Trophoblast cell (in vitro differentiated cells and primary cell): Measurements from ENCODE around the gene COQ4.

Experiments used
- DNase-seq, 2 donors: peaks; one replicate each; pipeline ENCODE4 v3.0.0-alpha.2; 2016
- H2AFZ ChIP-seq: 2 replicates; pipeline ENCODE4 v1.6.1; 2013; ENCODE audit warnings: low read length, moderate library complexity, mild to moderate bottlenecking; ENCODE audit not compliant: insufficient read depth, poor library complexity
- H2AK5ac ChIP-seq: 2 replicates; pipeline ENCODE4 v1.6.1; 2013; ENCODE audit warnings: mild to moderate bottlenecking, low read length
- H2BK120ac ChIP-seq: 2 replicates; pipeline ENCODE4 v1.6.1; 2013; ENCODE audit warnings: low read length, mild to moderate bottlenecking, moderate library complexity; ENCODE audit not compliant: insufficient read depth, poor library complexity
- H2BK12ac ChIP-seq: 2 replicates; pipeline ENCODE4 v1.6.1; 2013; ENCODE audit warnings: mild to moderate bottlenecking, low read length, moderate library complexity
- H2BK5ac ChIP-seq: 2 replicates; pipeline ENCODE4 v1.6.1; 2013; ENCODE audit warnings: low read length, low read depth, moderate library complexity, mild to moderate bottlenecking; ENCODE audit not compliant: poor library complexity
- H3K14ac ChIP-seq: 2 replicates; pipeline ENCODE4 v1.6.1; 2013; ENCODE audit warnings: mild to moderate bottlenecking, low read length
- H3K18ac ChIP-seq: 2 replicates; pipeline ENCODE4 v1.6.1; 2013; ENCODE audit warnings: mild to moderate bottlenecking, low read length
- H3K23ac ChIP-seq: 2 replicates; pipeline ENCODE4 v1.6.1; 2013; ENCODE audit warnings: low read length
- H3K27ac ChIP-seq: 2 replicates; pipeline ENCODE4 v1.5.1; 2013; ENCODE audit warnings: low read depth, mild to moderate bottlenecking, inconsistent platforms, low read length, moderate library complexity
- H3K27me3 ChIP-seq: 2 replicates; pipeline ENCODE4 v1.6.1; 2013; ENCODE audit warnings: inconsistent platforms, mild to moderate bottlenecking, low read length, moderate library complexity; ENCODE audit not compliant: insufficient read depth
- H3K36me3 ChIP-seq, 2 experiments: 1 replicate in 1 of 2; 2 replicates in 1 of 2; pipeline ENCODE4 v1.6.1; 2013; ENCODE audit warnings: low read length in 2 of 2, mild to moderate bottlenecking in 2 of 2, moderate library complexity in 1 of 2; ENCODE audit not compliant: insufficient read depth in 2 of 2, control insufficient read depth in 1 of 2
- H3K4ac ChIP-seq: 2 replicates; pipeline ENCODE4 v1.6.1; 2013; ENCODE audit warnings: low read depth, mild to moderate bottlenecking, low read length, moderate library complexity
- H3K4me1 ChIP-seq, 2 experiments: 1 replicate in 1 of 2; 2 replicates in 1 of 2; pipeline ENCODE4 v1.6.1; 2013; ENCODE audit warnings: low read length in 2 of 2, mild to moderate bottlenecking in 2 of 2, moderate library complexity in 1 of 2; ENCODE audit not compliant: insufficient read depth in 2 of 2, control insufficient read depth in 1 of 2
- H3K4me2 ChIP-seq: 2 replicates; pipeline ENCODE4 v1.6.1; 2013; ENCODE audit warnings: inconsistent platforms, mild to moderate bottlenecking, low read length, moderate library complexity
- H3K4me3 ChIP-seq: 2 replicates; pipeline ENCODE4 v1.5.1; 2013; ENCODE audit warnings: mild to moderate bottlenecking, low read depth, low read length, inconsistent platforms
- H3K79me1 ChIP-seq: one replicate; pipeline ENCODE4 v1.6.1; 2013; ENCODE audit warnings: low read length
- H3K79me2 ChIP-seq: 2 replicates; pipeline ENCODE4 v1.6.1; 2013; ENCODE audit warnings: low read length, mild to moderate bottlenecking; ENCODE audit not compliant: control insufficient read depth, insufficient read depth, poor library complexity
- H3K9ac ChIP-seq: 2 replicates; pipeline ENCODE4 v1.6.1; 2013; ENCODE audit warnings: mild to moderate bottlenecking, low read length
- H3K9me3 ChIP-seq: 2 replicates; pipeline ENCODE4 v1.6.1; 2013; ENCODE audit warnings: low read depth, mild to moderate bottlenecking, control low read depth, inconsistent platforms, low read length; ENCODE audit not compliant: insufficient read depth
- H4K12ac ChIP-seq: 2 replicates; pipeline ENCODE4 v1.6.1; 2013; ENCODE audit warnings: low read depth, mild to moderate bottlenecking, low read length, moderate library complexity
- H4K8ac ChIP-seq: 2 replicates; pipeline ENCODE4 v1.6.1; 2013; ENCODE audit warnings: low read depth, mild to moderate bottlenecking, low read length, moderate library complexity
- H4K91ac ChIP-seq: one replicate; pipeline ENCODE4 v1.6.1; 2013; ENCODE audit warnings: low read depth, mild to moderate bottlenecking, low read length, moderate library complexity
- WGBS: extraction: QIAGEN DNeasy Blood & Tissue Kit; methylation state at CpG from one replicate; pipeline ENCODE4 v1.1.7; 2013; ENCODE audit warnings: missing lambda C conversion rate; ENCODE audit not compliant: insufficient read length, insufficient coverage; ENCODE audit errors: extremely low coverage; 5-methylcytosine and 5-hydroxymethylcytosine counted together

Gene COQ4

GRCh38 chr9:128361986-128362646 is 39.5 kb downstream of the COQ4 start:
- Histone ChIP-seq H2AFZ (peak overlapping the region; percentile 38), H3K79me1 (no peaks in the 10 kb centered on the region), H2BK12ac (no peak overlapping the region), H4K91ac (peak overlapping the region; percentile 28), H3K4me2 (peak overlapping the region; percentile 71), H4K12ac (peak overlapping the region; percentile 21), H3K27ac (no peak overlapping the region), H2BK120ac (no peak overlapping the region), H3K4me3 (peak overlapping the region; percentile 45), H2BK5ac (no peak overlapping the region), H3K27me3 (no peaks in the 10 kb centered on the region), H3K14ac (no peak overlapping the region), H3K36me3 (peaks cover 2 to 12% of the 10 kb centered on the region in 2 experiments), H3K4ac (no peak overlapping the region), H3K4me1 (peaks cover 4 to 11% of the 10 kb centered on the region in 2 experiments), H4K8ac (peak overlapping the region; percentile 19), H3K79me2 (no peaks in the 10 kb centered on the region), H3K23ac (no peak overlapping the region), H3K9me3 (no peaks in the 10 kb centered on the region), H3K18ac (no peak overlapping the region), H2AK5ac (no peak overlapping the region), H3K9ac (no peak overlapping the region)
- peak; percentile 77 to 88 for DNase-seq
- WGBS, result no CpG with 5 or more reads among the region's 20 CpGs

- H2BK12ac ChIP-seq, result no peak overlapping the region
- no peak overlapping the region for H3K4me3 ChIP-seq
- no peak overlapping the region for H2AK5ac ChIP-seq
- H4K8ac ChIP-seq, result no peak overlapping the region
- no peaks in the 10 kb centered on the region for H3K9me3 ChIP-seq
- DNase-seq, result no peak
- H2AFZ ChIP-seq, result no peak overlapping the region
- H3K9ac ChIP-seq, result no peak overlapping the region
- H2BK120ac ChIP-seq, result no peak overlapping the region
- no CpG with 5 or more reads among the region's 3 CpGs for WGBS
- no peak overlapping the region for H3K27ac ChIP-seq
- no peak overlapping the region for H3K18ac ChIP-seq
- H3K23ac ChIP-seq, result no peak overlapping the region
- no peak overlapping the region for H2BK5ac ChIP-seq
- peaks cover 4 to 11% of the 10 kb centered on the region in 2 experiments for H3K4me1 ChIP-seq
- H3K79me1 ChIP-seq, result no peaks in the 10 kb centered on the region
- peaks cover 0 to 6% of the 10 kb centered on the region in 2 experiments for H3K36me3 ChIP-seq
- no peak overlapping the region for H4K12ac ChIP-seq
- no peak overlapping the region for H4K91ac ChIP-seq
- no peaks in the 10 kb centered on the region for H3K79me2 ChIP-seq
- no peak overlapping the region for H3K4ac ChIP-seq
- H3K4me2 ChIP-seq, result no peak overlapping the region
- no peaks in the 10 kb centered on the region for H3K27me3 ChIP-seq
- H3K14ac ChIP-seq, result no peak overlapping the region
Measured at GRCh38 chr9:128362774-128363173, 40.1 kb downstream of the COQ4 start.

- peaks cover 0 to under 1% of the 10 kb centered on the region in 2 experiments for H3K36me3 ChIP-seq
- no peak overlapping the region for H3K18ac ChIP-seq
- H3K4me3 ChIP-seq, result no peak overlapping the region
- no peak overlapping the region for H3K27ac ChIP-seq
- no peak overlapping the region for H4K12ac ChIP-seq
- no peak overlapping the region for H4K91ac ChIP-seq
- DNase-seq, result no peak
- H3K27me3 ChIP-seq, result no peaks in the 10 kb centered on the region
- H4K8ac ChIP-seq, result no peak overlapping the region
- no peak overlapping the region for H2BK5ac ChIP-seq
- H2BK12ac ChIP-seq, result no peak overlapping the region
- no peak overlapping the region for H3K4ac ChIP-seq
- H3K79me2 ChIP-seq, result no peaks in the 10 kb centered on the region
- H2AK5ac ChIP-seq, result no peak overlapping the region
- peaks cover 2% of the 10 kb centered on the region for H3K79me1 ChIP-seq
- no peak overlapping the region for H3K23ac ChIP-seq
- no peak overlapping the region for H2BK120ac ChIP-seq
- H2AFZ ChIP-seq, result no peak overlapping the region
- no peaks in the 10 kb centered on the region for H3K9me3 ChIP-seq
- peak overlapping the region; percentile 53 for H3K4me2 ChIP-seq
- H3K4me1 ChIP-seq, result peaks cover 7 to 11% of the 10 kb centered on the region in 2 experiments
- WGBS, result no CpG with 5 or more reads among the region's 4 CpGs
- no peak overlapping the region for H3K9ac ChIP-seq
- H3K14ac ChIP-seq, result no peak overlapping the region
Measured at GRCh38 chr9:128365525-128365924, 42.9 kb downstream of the COQ4 start.

- no peak overlapping the region for H3K14ac ChIP-seq
- H2AK5ac ChIP-seq, result no peak overlapping the region
- no peaks in the 10 kb centered on the region for H3K27me3 ChIP-seq
- WGBS, result no CpG with 5 or more reads among the region's 9 CpGs
- H2BK120ac ChIP-seq, result no peak overlapping the region
- no peak overlapping the region for H2BK5ac ChIP-seq
- no peak overlapping the region for H4K12ac ChIP-seq
- no peak overlapping the region for H3K9ac ChIP-seq
- H4K8ac ChIP-seq, result no peak overlapping the region
- H2BK12ac ChIP-seq, result no peak overlapping the region
- H3K4me3 ChIP-seq, result no peak overlapping the region
- no peak overlapping the region for H2AFZ ChIP-seq
- no peak overlapping the region for H3K23ac ChIP-seq
- H3K4me1 ChIP-seq, result peaks cover 10 to 15% of the 10 kb centered on the region in 2 experiments
- no peak overlapping the region for H3K4me2 ChIP-seq
- DNase-seq, result peak; percentile 75 to 89
- peaks cover 2% of the 10 kb centered on the region in 2 experiments for H3K36me3 ChIP-seq
- no peak overlapping the region for H3K27ac ChIP-seq
- peaks cover 10% of the 10 kb centered on the region for H3K79me2 ChIP-seq
- H3K9me3 ChIP-seq, result no peaks in the 10 kb centered on the region
- H3K79me1 ChIP-seq, result peaks cover 10% of the 10 kb centered on the region
- H3K18ac ChIP-seq, result no peak overlapping the region
- H4K91ac ChIP-seq, result no peak overlapping the region
- H3K4ac ChIP-seq, result no peak overlapping the region
Measured at GRCh38 chr9:128369024-128369706, 46.5 kb downstream of the COQ4 start.
